AG08396 (cell line): ENCODE results near the gene MRPS7.

Experiments used
- DNase-seq: peaks from one replicate; pipeline ENCODE4 v3.0.0; 2012; ENCODE audit warnings: low spot score, mixed read lengths

Gene MRPS7

GRCh38 chr17:75313941-75314551 is 52.4 kb downstream of the MRPS7 start:
- DNase-seq: peak; percentile 50

GRCh38 chr17:75315541-75316243 is 54.0 kb downstream of the MRPS7 start:
- peak; percentile 34 for DNase-seq
